GM18508 (cell line): ENCODE data around the gene NME4.
"Not testable (repeated sequence)": the region's sequence is repeated elsewhere in the genome, so short reads cannot be mapped to it uniquely, and the experiment has no call there.

ENCODE experiments used
- ATAC-seq: cut with Tn5 transposase; IDR thresholded peaks from one replicate; pipeline ENCODE4 v1.9.1; 2021; ENCODE audit warnings: moderate number of reproducible peaks; ENCODE audit not compliant: insufficient read depth, unreplicated experiment

The NME4 gene

GRCh38 chr16:375927-376816, 20.8 kb upstream of the NME4 start:
- ATAC-seq = no peak

- ATAC-seq = no peak
Measured at GRCh38 chr16:376817-377418, 20.1 kb upstream of the NME4 start.

GRCh38 chr16:377419-377951, 19.5 kb upstream of the NME4 start:
- no peak for ATAC-seq

GRCh38 chr16:378113-378820, 18.7 kb upstream of the NME4 start:
- ATAC-seq = not testable (repeated sequence)

- ATAC-seq = no peak
Measured at GRCh38 chr16:378821-379182, 18.2 kb upstream of the NME4 start.

GRCh38 chr16:379183-379960, 17.6 kb upstream of the NME4 start:
- ATAC-seq = no peak

- ATAC-seq = no peak
Measured at GRCh38 chr16:379961-380761, 16.8 kb upstream of the NME4 start.

GRCh38 chr16:380762-381011, 16.3 kb upstream of the NME4 start:
- no peak for ATAC-seq

GRCh38 chr16:381012-381788, 15.8 kb upstream of the NME4 start:
- no peak for ATAC-seq

- no peak for ATAC-seq
Measured at GRCh38 chr16:381789-382717, 14.9 kb upstream of the NME4 start, which contains the start of gene PGAP6. Gene PGAP6 (minus strand): TSS chr16:381978. CDS start chr16:381821, 157 bp downstream.

GRCh38 chr16:383326-384051, 13.5 kb upstream of the NME4 start:
- ATAC-seq = no peak

- no peak for ATAC-seq
Measured at GRCh38 chr16:386641-387156, 10.3 kb upstream of the NME4 start.

GRCh38 chr16:387761-388666, 9.0 kb upstream of the NME4 start:
- not testable (repeated sequence) for ATAC-seq

GRCh38 chr16:389352-389751, 7.6 kb upstream of the NME4 start:
- ATAC-seq = no peak

- ATAC-seq = no peak
Measured at GRCh38 chr16:391885-392335, 5.1 kb upstream of the NME4 start.
